Right ventricle myocardium inferior (tissue), 1 donor: ENCODE measurements around the gene LRRC4B. TPM values are rescaled to one million over a fixed set of nuclear protein-coding genes. Genes with fewer than 3 reads are reported as not detected.

Experiments used
- ATAC-seq: fragments of 200-7000 bp; cut with Tn5 transposase; one replicate; pipeline ENCODE4 v1.9.1; 2020; ENCODE audit warnings: mild to moderate bottlenecking, moderate library complexity
- DNase-seq: peaks from one replicate; pipeline ENCODE4 v3.0.0; 2021; ENCODE audit errors: missing footprints
- intact Hi-C: fragments of 100-400 bp; cut with DNase I; formaldehyde crosslinking; loops from one replicate; pipeline ENCODE4 v1.11.0; 2022
- total RNA-seq: library from RNA; stranded (reverse); fragmentation: NEBNext Ultra II Directional; extraction: Animal tissue kit (Norgen Biotek cat#: 25700); gene quantifications from one replicate; pipeline ENCODE4 v1.2.1, GENCODE V29; 2021
- donor health status: DM: no; HTN: yes; CAD: no; lungs with severe emphysema.

LRRC4B gene
- total RNA-seq, 1 donor from 2014 or later: 0.92 TPM

DNA sequence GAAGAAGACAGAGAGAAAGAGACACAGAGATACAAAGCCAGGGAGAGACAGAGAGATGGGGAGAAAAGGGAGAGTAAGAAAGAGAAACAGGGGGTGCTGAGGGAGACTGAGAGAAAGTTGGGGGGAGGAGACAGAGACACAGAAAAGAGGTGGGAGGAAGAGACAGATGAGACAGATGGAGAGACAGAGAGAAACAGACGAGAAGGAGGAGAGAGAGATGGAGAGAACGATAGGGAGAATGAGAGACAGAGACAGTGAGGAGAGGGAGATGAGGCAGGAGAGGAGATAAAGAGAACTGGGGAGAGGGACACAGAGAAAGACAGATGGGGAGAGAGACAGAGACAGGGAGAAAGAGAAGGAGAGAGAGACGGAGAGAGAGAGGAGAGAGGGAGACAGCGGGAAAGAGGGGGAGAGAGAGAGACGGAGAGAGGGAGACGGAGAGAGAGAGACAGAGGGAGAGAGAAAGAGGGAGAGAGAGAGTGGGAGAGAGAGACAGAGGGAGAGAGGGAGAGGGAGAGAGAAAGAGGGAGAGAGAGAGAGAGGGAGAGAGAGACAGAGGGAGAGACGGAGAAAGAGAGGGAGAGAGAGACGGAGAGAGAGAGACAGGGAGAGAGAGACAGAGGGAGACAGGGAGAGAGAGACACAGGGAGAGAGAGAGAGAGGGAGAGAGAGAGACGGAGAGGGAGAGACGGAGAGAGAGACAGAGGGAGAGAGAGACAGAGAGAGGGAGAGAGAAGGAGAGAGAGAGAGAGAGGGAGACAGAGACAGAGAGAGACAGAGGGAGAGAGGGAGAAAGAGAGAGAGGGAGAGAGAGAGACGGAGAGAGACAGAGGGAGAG, 69.8 kb downstream of the LRRC4B start:
- DNase-seq (no peak), ATAC-seq (no peak)
- intact Hi-C loops: loop anchor here (10.0 kb wide), 1 partner anchor 1044 kb away; the partner anchor contains the start of genes ALDH16A1 and PIH1D1

DNA sequence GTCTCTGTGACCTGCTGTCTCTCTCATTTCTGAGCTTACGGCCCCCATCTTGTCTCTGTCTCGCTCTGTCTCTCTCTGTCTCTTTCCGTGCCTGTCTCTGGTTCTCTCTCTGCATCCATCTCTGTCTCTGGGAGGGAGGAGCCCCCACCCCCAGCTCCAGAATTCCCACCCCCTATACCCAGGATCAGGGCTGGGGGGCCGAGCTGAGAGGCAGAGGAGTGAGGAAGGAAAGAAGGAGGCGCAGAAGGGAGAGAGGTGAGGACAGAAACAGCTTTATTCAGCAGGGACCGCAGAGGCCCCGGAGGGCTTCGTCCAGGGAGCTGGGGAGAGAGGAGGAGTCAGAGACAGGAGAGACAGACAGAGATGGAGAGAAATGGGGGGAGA, 71.2 kb downstream of the LRRC4B start:
- DNase-seq (no peak), ATAC-seq (peak; percentile 4)
- intact Hi-C loops: loop anchor here (10.0 kb wide), 1 partner anchor 1042 kb away; the partner anchor contains the start of genes ALDH16A1 and PIH1D1

DNA sequence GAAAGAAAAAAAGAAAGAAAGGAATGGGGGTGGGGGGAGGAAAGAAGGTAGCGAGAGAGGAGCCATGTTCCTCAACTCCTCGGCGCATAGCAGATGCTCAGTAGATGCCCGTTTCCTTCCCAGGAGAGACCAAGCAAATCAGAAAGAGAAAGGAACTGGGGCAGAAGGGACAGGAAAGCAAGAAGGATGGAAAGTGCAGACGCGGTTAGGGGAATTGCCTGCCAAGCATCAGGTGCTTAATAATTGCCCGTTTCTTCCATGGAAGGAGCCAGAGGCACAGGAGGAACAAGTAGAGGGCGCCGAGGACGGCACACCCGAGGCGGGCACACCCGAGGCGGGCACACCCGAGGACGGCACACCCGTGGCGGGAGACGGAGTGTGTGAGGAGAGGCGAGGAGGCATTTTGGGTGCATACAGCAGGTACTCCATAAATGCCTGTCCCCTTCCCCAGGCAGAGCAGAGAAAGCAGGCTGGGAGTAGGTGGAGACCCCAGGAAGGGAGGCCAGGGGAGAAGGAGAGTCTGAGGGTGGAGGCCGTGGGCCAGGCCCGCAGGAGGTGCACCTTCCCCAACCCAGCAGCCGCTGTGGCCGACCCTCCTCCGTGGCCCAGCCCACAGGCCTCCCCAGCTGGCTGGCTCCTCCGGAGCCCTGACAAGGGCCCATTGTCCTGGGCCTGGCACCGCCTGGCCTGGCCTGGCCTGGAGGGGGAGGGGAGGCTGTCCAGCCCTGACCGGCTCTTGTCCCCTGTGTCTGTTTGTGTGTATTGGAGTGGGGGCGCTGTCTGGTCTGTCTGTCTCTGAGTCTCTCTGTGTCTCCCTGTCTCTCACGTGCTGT, 71.8 kb downstream of the LRRC4B start:
- ATAC-seq (peak; percentile 59), DNase-seq (peak; percentile 79)
- intact Hi-C loops: loop anchor here (10.0 kb wide), 1 partner anchor 1042 kb away; the partner anchor contains the start of genes ALDH16A1 and PIH1D1

DNA sequence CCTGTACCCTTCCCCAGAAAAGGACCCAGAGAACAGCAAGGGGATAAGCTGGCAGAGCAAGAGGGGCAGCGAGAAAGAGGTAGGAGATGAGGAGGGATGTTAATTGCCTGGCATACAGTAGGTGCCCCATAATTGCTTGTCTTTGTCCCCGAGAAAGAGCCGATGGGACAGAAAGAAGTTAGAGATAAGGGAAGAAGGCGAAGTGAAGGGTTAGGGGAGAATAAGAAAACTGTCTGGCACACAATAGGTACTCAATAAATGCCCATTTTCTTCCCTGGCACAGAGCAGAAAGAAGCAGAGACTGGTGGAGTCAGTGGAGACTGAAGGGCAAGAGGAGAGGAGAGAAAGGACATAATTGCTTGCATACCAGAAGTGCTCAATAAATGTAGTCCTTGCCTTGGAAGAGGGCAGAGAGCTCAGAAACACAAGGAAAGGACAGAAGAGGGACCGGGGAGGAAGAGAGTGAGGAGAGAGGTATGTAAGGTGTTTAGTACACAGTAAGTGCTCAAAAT, 73.2 kb downstream of the LRRC4B start:
- intact Hi-C loops: loop anchor here (10.0 kb wide), 1 partner anchor 1040 kb away; the partner anchor contains the start of genes ALDH16A1 and PIH1D1
- no peak for ATAC-seq

DNA sequence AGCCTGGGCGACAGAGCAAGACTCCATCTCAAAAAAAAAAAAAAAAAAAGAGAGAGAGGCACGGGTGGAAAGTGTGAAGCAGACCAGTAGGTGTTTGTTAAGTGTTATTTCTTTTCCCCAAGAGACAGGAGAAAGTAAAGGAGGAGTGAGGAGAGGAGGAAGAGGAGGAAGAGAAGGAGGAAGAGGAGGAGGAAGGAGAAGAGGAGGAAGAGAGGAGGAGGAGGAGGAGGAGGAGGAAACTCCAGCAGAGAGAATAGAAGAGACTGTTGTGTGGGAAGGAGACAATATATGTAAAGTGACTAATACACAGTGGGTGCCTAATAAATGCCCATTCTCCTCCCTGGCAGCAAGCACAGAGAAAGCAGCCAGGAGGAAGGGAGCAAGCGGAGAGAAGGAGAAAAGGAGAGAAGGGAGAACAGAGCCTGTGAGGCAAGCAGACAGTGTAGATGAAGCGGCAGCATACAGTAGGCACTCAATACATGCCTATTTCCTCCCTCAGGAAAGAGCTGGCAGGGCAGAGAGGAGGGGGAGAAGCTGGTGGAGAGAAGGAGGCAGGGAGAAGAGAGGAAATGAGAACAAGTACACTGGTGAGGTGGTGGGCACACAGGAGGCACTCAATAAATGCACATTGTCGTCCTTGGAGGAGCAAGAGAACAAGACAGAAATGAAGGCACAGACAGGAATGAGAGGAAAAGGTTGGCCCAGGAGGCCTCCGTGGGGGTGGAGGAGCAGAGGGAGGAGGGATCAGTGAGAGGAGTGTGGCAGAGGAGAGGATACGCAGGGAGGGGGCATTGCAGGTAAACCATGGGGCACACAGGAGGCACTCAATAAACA, 73.8 kb downstream of the LRRC4B start:
- no peak for ATAC-seq
- intact Hi-C loops: loop anchor here (10.0 kb wide), 1 partner anchor 1040 kb away; the partner anchor contains the start of genes ALDH16A1 and PIH1D1
- peak; percentile 34 for DNase-seq

More for the DNA sequence above, 73.2 kb downstream of the LRRC4B start:
- no peak for DNase-seq

DNA sequence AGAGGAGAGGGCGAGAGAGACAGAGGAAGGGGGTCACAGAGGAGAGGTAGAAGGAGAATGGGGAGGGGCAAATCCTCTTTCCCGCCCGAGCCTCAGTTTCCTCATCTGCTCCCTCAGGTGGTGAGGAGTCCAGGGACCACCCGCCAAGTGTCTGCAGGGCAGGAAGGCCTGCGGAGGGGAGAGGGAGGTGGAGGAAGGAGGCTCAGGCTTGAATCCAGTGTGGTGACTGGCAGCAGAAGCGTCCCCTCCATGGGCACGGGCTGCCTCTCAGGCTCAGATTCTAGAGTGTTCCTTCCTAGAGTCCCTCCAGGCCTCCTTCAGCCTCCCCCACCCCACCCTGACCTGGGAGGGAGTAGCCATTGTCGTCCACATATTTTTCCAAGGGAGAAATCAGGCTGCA, 75.1 kb downstream of the LRRC4B start:
- DNase-seq (peak; percentile 11), ATAC-seq (no peak)
- intact Hi-C loops: loop anchor here (10.0 kb wide), 1 partner anchor 1038 kb away; the partner anchor contains the start of genes ALDH16A1 and PIH1D1

DNA sequence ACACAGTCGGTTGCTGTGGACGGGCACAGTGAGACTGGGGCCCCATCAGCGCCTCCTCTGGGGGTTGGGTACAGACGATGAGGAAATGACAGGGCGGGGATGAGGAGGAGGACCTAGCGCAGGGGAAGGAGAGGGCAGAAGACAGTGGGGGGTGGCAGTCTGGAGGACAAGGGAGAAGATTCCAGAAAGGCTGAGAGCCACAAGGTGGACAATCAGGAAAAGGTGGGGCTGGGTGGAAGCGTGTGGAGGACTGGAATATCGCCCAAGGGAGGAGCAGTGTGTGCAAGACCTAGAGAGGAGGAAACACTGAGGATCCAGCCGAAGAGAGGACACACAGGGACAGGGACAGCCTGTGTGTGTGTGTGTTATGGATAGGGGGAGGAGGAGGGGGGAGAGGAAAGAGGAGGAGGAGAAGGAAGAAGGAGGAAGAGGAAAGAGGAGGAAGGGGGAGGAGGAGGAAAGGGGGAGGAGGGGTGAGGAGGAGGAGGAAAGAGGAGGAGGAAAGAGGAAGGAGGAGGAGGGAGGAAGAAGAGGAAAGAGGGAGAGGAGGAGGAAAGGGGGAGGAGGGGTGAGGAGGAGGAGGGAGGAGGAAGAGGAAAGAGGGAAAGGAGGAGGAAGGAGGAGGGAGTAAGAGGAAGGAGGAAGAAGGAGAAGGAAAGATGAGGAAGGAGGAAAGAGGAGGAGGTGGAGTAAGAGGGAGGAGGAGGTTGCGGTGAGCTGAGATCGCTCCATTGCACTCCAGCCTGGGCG, 75.8 kb downstream of the LRRC4B start:
- DNase-seq (peak; percentile 52), ATAC-seq (no peak)
- intact Hi-C loops: loop anchor here (10.0 kb wide), 1 partner anchor 1038 kb away; the partner anchor contains the start of genes ALDH16A1 and PIH1D1

DNA sequence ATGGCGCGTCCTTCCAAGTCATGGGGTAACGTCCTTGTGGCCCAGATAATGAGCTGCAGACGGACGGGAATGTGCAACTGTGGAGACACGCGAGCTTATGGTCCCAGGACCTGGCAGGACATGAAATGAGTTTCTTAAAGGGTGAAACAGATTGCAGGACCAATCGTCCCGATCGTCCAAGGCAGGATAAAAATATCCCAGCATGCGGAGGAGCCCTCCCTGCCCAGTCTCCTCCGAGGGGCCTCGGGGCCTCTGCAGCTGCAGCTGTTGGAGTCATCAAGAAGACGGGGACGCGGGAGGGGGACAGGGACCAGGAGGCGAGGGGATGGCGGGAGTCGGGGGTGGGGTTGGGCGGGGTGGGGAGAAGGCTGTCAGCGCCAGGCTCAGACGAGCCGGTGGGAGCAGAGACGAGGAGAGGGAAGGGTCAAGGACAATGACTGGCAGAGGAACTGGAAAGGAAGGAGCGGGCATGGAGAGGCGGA, 77.2 kb downstream of the LRRC4B start:
- intact Hi-C loops: loop anchor here (10.0 kb wide), 1 partner anchor 1036 kb away; the partner anchor contains the start of genes ALDH16A1 and PIH1D1
- peak; percentile 44 for DNase-seq
- ATAC-seq: no peak

DNA sequence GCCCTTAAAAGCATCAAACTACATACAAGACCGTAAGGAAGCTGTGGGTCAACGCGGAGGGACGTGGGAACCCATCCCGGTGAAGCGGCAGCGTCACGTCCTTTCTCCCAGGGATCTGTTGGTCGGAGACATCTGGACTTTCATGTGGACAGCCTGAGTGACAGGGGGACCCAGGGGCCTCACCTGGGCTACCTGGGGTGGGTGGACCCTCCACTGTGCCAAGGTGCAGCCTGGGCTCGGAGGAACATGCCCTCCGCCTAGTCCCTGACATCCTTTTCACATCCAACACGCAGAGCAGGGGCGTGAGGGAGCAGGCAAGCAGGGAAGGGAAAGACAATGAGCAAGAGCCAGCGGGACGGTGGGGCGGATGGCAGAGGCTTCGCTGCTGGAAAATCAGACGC, 77.8 kb downstream of the LRRC4B start:
- intact Hi-C loops: loop anchor here (10.0 kb wide), 1 partner anchor 1036 kb away; the partner anchor contains the start of genes ALDH16A1 and PIH1D1
- DNase-seq: peak; percentile 56
- no peak for ATAC-seq

DNA sequence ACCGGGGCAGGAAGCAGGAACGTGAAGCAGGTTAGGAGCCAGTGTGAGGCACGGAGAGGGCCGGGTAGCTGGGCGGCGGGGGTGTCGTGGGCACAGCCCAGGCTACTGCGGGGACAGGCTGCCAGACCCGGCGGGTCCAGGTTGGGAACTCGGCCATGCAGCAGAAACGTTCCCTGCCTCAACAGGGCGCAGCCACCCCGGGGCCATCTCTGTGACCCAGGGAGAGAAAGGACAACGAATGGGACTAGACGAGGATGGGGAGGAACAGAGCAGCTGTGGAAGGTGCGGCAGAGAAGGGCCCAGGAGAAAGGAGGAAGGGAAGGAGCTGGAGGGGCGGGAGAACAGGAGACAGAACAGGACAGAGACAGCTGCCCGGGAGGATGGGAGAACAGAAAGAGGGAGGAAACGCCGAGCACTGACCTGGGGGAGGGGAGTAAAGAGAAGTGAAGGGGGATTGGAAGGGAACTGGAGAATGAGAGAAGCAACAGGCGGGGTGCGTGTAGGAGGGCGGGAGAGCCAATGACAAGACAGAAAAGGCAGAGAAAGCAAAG, 78.7 kb downstream of the LRRC4B start:
- DNase-seq (peak; percentile 68), ATAC-seq (no peak)
- intact Hi-C loops: loop anchor here (10.0 kb wide), 1 partner anchor 1035 kb away; the partner anchor contains the start of genes ALDH16A1 and PIH1D1

DNA sequence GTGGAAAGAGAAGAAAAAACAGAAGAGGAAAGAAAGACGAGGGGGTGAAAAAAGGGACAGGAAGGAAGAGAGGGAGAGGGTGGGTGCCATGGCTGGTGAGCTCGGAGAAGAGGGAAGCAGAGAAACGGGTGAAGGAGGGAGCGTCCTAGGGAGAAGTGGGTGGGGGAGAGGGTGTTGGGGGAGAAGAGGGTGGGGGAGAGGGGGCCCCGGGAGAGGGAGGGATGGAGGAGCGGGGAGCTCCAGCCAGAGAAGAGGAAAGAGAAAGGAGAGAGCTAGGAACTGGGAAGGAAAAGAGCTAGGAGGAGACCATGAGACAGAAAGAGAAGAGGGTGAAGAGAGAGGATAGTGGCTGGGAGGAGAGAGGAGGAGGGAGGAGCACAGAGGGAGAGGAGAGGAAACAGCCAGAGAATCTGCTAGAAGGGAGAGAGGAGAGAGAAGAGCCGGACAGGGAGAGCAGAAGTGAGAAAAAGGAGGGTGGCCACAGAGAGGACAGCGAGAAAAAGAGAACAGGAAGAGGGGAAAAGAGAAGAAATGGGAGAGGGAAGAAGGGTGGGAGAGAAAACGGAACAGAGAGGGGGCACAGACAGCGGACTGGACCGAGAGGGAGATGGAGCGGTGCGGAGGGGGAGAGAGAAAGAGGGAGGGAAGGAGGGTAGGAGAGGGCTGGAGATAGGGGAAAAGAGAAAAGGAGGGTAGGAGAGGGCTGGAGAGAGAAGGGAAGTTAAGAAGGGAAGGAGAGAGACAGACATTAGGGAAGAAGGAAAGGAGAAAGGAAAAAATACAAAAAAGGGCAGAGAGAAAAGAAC, 79.6 kb downstream of the LRRC4B start:
- intact Hi-C loops: no loop called here
- peak; percentile 17 for DNase-seq
- ATAC-seq: peak; percentile 11

DNA sequence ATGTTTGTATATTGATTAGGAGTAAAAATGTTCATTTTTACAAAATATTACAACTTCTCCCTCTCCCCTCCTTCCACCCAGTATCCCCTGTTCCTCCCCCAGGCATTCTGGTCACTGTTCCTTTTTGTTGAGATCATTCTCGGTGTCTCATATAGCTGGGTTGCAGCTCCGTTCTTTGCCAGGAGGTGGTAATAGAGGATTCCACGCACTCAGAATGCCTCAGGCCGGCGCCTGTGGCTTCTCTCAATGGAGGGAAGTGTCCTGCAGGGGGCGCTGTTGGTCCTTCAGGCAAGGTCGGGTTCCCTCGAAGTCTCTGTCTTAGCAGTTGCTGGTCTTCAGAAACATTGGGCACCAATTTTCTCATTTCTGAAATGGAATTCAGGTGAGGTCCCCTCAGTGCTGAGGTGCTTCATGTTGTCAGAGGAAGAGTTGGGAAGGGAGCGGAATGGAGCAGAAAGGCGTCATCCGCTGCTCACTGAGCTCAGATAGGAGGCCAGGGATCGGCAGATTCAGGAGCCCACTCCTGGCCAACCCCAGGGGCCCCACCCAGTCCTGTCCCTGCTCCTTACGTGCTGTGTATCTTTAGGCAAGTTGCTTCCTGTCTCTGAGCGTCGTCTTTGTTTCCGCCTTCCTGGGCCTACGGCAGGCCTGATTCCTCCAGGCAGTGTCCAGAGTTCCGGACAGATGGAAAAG, 81.3 kb downstream of the LRRC4B start:
- intact Hi-C loops: no loop called here
- no peak for ATAC-seq
- peak; percentile 55 for DNase-seq

DNA sequence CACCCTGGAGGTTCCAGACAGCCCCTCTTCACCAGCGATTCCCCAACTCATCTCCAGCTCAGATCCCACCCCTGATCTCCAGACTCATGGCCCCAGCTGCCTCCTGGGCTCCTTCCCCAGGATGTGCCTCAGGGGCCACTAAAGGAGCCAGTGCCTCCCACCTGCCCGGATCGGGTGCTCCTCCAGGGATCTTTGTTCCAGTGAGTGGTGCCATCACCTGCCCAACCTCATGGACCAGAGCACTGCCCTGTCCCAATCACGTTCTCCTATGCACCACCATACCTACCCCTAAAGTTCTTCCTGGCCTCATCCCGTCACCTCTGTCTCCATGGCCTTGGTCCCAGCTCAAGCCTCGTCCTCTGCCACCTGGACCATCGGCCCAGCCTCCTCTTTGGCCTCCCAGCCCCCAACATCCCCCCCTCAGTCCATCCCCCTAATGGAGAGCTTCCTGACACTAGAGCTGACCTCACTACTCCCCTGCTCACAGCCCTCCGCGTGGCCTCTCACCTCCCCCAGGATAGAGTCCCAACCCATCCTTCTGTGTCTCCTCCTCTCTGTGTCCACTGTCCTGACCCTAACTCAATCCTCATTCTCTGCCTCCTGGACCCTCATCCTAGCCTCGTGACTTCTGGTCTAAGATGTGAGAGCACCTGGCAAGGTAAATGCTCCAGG, 82.8 kb downstream of the LRRC4B start:
- ATAC-seq: no peak
- intact Hi-C loops: no loop called here
- peak; percentile 49 for DNase-seq

DNA sequence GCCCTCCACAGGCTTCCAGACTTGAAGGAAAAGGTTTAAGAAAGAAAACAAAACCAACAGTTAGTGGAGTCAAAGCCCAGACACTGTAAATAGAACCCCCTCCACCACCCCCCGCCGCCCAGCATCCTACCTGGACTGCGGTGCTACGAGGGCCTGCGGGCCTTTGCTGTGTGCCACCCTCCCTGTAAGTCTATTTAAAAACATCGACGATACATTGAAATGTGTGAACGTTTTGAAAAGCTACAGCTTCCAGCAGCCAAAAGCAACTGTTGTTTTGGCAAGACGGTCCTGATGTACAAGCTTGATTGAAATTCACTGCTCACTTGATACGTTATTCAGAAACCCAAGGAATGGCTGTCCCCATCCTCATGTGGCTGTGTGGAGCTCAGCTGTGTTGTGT, 85.3 kb downstream of the LRRC4B start:
- no peak for ATAC-seq
- DNase-seq: no peak
- intact Hi-C loops: no loop called here

DNA sequence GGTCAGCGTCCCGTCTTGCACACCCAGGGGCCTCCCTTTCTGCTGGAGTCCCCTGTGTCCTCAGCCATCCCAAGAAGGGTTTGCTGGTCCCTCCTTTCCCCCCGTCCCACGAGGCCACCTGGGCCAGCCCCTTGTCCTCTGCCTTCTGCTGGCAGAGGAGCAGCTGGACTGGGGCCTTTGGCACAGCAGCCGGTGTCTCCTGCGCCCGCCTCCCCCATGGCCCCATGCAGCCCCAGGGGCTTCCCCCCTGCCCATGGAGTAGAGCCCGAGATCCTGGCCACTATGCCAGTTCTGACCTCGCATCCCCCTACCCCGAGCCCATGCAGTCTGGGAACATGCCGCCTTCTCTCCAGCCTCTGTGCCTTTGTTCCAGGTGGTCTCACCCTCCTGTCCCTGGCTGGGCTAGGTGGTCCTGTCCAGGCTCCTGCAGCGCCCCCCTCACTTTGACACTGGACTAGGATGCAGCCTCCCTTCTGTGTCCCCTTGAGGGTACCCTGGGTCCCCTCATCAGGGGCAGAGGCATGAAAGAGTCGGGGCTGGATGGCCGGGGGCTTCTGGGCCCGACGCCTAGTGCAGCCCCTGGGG, 85.9 kb downstream of the LRRC4B start:
- DNase-seq (peak; percentile 52), ATAC-seq (no peak)
- intact Hi-C loops: no loop called here
